ENCODE results near the gene COL25A1.

The COL25A1 gene

GRCh38 chr4:108794136-108794535, 508.3 kb downstream of the COL25A1 start:
- no peak for DNase-seq

GRCh38 chr4:108793415-108793814, 509.0 kb downstream of the COL25A1 start:
- DNase-seq: no peak

GRCh38 chr4:108788731-108789130, 513.7 kb downstream of the COL25A1 start:
- DNase-seq: no peak

GRCh38 chr4:108787724-108788123, 514.7 kb downstream of the COL25A1 start:
- DNase-seq: no peak

- DNase-seq: no peak
Observed at GRCh38 chr4:108787106-108787505, 515.4 kb downstream of the COL25A1 start.

GRCh38 chr4:108786351-108786750, 516.1 kb downstream of the COL25A1 start:
- no peak for DNase-seq

GRCh38 chr4:108783665-108784463, 518.6 kb downstream of the COL25A1 start:
- no peak for DNase-seq

GRCh38 chr4:108779958-108780357, 522.5 kb downstream of the COL25A1 start:
- DNase-seq: no peak

GRCh38 chr4:108777388-108777787, 525.1 kb downstream of the COL25A1 start:
- DNase-seq: no peak

GRCh38 chr4:108775921-108776320, 526.5 kb downstream of the COL25A1 start:
- no peak for DNase-seq

GRCh38 chr4:108774809-108775530, 527.5 kb downstream of the COL25A1 start:
- no peak for DNase-seq

GRCh38 chr4:108772402-108772801, 530.1 kb downstream of the COL25A1 start:
- DNase-seq: no peak

- no peak for DNase-seq
Observed at GRCh38 chr4:108766058-108766457, 536.4 kb downstream of the COL25A1 start.

- no peak for DNase-seq
Observed at GRCh38 chr4:108763986-108764385, 538.5 kb downstream of the COL25A1 start.

GRCh38 chr4:108763226-108763593, 539.2 kb downstream of the COL25A1 start:
- no peak for DNase-seq

- DNase-seq: peak; percentile 10
Observed at GRCh38 chr4:108762559-108763225, 539.8 kb downstream of the COL25A1 start, which contains the start of gene ETNPPL. ETNPPL (minus strand) TSS chr4:108763053; CDS start chr4:108762898, 155 bp downstream.

Measured in stimulated activated CD4-positive, alpha-beta T cell treated with anti-CD3 and anti-CD28 coated beads, Interleukin-4, amount 100 ng/mL, for 1 hour (primary cell).